Body of pancreas (tissue), 4 donors: ENCODE data around the gene WWOX. TPM values are rescaled to one million over a fixed set of nuclear protein-coding genes. Genes with fewer than 3 reads are reported as not detected.

ENCODE experiments used
- ATAC-seq: fragments of 150-250 bp; one replicate; pipeline ENCODE4 v1.9.1; 2016
- DNase-seq, 4 donors: peaks; one replicate each; pipeline ENCODE4 v3.0.0-alpha.2; 2019
- H3K27ac ChIP-seq, 4 donors: fragments of 200-600 bp; sonication (generic); 1 replicate in 3 of 4; 2 replicates in 1 of 4; pipeline versions ENCODE4 v1.5.1 to v1.6.1; 2016 to 2019; ENCODE audit warnings: mild to moderate bottlenecking in 1 of 4, mixed read lengths in 1 of 4, moderate library complexity in 1 of 4
- H3K27me3 ChIP-seq, 2 donors: fragments of 200-600 bp; sonication (generic); one replicate each; pipeline ENCODE4 v1.6.0; 2016; ENCODE audit warnings: mild to moderate bottlenecking in 1 of 2
- H3K36me3 ChIP-seq, 2 donors: fragments of 200-600 bp; sonication (generic); replicated peaks in 1 of 2; 2 replicates each; pipeline ENCODE4 v1.5.1; 2016; ENCODE audit warnings: low read depth in 2 of 2; ENCODE audit not compliant: insufficient read depth in 1 of 2
- H3K4me1 ChIP-seq: fragments of 200-600 bp; sonication (generic); one replicate; pipeline ENCODE4 v1.6.0; 2016
- H3K4me3 ChIP-seq, 2 donors: fragments of 200-600 bp; sonication (generic); 1 replicate in 1 of 2; 2 replicates in 1 of 2; pipeline ENCODE4 v1.5.1; 2016 to 2019
- H3K9me3 ChIP-seq, 3 donors: fragments of 200-600 bp; sonication (generic); 1 replicate in 2 of 3; 2 replicates in 1 of 3; pipeline ENCODE4 v1.5.1; 2016
- POLR2A ChIP-seq, 3 donors: fragments of 450-650 bp; IDR thresholded peaks; one replicate each; pipeline ENCODE4 v1.6.1; 2016; ENCODE audit warnings: antibody characterized with exemption in 3 of 3, mild to moderate bottlenecking in 2 of 3
- WGBS, 2 donors: methylation state at CpG; one replicate each; pipeline ENCODE4 v1.1.5; 2017; 5-methylcytosine and 5-hydroxymethylcytosine counted together
- intact Hi-C: fragments of 100-400 bp; cut with DNase I; formaldehyde crosslinking; loops from one replicate; pipeline ENCODE4 v1.15.1; 2023
- total RNA-seq, 2 donors: library from RNA; depleted of rRNA; stranded (reverse); fragments of >200 nt; gene quantifications; one replicate each; pipeline ENCODE4 v1.1.0, GENCODE V29; 2016
- TF ChIP-seq, protein P1 (sequence below), 7 experiments: fragments of 450-650 bp in 4 of 7; fragments of 200-600 bp in 3 of 7; sonication (generic) in 3 of 7; IDR thresholded peaks; one replicate each; pipeline ENCODE4 v1.5.1; 2016 to 2019; ENCODE audit warnings: antibody characterized with exemption in 7 of 7

Gene WWOX
- total RNA-seq, 2 donors from 2014 or later = 52.7 to 67.2 TPM

DNA sequence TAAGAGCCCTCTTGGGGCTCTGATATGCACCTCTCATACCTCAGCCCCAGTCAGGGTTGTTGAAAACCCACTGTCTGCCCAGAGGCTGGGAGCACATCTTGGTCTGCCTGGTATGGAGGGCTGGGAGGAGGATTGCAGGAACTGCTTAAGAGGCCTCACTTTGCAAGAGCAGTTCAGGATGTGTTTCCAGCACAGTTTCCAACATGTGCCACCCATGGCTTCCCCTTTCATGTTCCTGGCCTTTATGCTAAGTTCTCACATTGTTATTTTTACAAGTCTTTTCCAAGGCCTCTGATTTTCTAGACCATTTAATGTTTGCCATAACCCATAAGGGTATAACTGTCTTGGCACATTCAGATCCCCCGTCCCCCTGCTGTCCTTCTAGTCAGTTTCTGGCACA, 155.4 kb downstream of the WWOX start:
- H3K27ac ChIP-seq = no peak overlapping the region
- no peak for ATAC-seq
- no peak for DNase-seq
- no peaks in the 10 kb centered on the region for H3K36me3 ChIP-seq
- H3K27me3 ChIP-seq = no peaks in the 10 kb centered on the region
- no peaks in the 10 kb centered on the region for H3K9me3 ChIP-seq
- intact Hi-C loops = no loop called here
- H3K4me1 ChIP-seq = peaks cover 14% of the 10 kb centered on the region
- WGBS, 2 donors = 97 to 100% methylated on average over 1 of the region's 1 CpG
- TF ChIP-seq POLR2A (IDR thresholded peaks at IDR 0.05) = no peak
- TF ChIP-seq, protein P1, sequence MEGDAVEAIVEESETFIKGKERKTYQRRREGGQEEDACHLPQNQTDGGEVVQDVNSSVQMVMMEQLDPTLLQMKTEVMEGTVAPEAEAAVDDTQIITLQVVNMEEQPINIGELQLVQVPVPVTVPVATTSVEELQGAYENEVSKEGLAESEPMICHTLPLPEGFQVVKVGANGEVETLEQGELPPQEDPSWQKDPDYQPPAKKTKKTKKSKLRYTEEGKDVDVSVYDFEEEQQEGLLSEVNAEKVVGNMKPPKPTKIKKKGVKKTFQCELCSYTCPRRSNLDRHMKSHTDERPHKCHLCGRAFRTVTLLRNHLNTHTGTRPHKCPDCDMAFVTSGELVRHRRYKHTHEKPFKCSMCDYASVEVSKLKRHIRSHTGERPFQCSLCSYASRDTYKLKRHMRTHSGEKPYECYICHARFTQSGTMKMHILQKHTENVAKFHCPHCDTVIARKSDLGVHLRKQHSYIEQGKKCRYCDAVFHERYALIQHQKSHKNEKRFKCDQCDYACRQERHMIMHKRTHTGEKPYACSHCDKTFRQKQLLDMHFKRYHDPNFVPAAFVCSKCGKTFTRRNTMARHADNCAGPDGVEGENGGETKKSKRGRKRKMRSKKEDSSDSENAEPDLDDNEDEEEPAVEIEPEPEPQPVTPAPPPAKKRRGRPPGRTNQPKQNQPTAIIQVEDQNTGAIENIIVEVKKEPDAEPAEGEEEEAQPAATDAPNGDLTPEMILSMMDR (IDR thresholded peaks at IDR 0.05) = no peak
- H3K4me3 ChIP-seq = no peak overlapping the region

GRCh38 chr16:78256686-78257375, 157.4 kb downstream of the WWOX start:
- Histone ChIP-seq H3K4me1 (peaks cover 8% of the 10 kb centered on the region), H3K4me3 (no peak overlapping the region), H3K27me3 (no peaks in the 10 kb centered on the region), H3K36me3 (no peaks in the 10 kb centered on the region), H3K27ac (no peak overlapping the region), H3K9me3 (no peaks in the 10 kb centered on the region)
- intact Hi-C loops = no loop called here
- no peak for DNase-seq
- no peak for ATAC-seq
- 85 to 89% methylated on average over 7 of the region's 7 CpGs for WGBS, 2 donors
- no peak for TF ChIP-seq POLR2A (IDR thresholded peaks at IDR 0.05)
- TF ChIP-seq, protein P1 (IDR thresholded peaks at IDR 0.05) = no peak

DNA sequence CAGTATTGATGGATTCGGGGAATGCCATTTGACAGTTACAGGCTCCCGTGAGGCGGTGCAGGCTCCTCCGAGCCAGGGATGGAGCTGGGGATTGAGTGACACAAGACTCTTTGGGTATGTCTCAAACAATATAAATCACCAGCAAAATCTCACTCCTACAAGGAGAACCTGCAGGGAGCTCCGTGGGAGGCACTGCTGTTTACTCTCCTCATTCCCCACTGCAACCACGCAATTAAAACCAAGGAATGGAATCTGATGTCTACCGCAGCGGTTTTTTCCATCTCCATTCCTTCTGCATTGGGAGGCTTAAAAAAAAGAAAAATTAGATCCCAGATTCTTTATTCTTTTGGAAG, 157.9 kb downstream of the WWOX start:
- WGBS, 2 donors = 52 to 66% methylated on average over 8 of the region's 8 CpGs
- intact Hi-C loops = no loop called here
- TF ChIP-seq POLR2A (IDR thresholded peaks at IDR 0.05) = no peak
- TF ChIP-seq, protein P1 (IDR thresholded peaks at IDR 0.05) = no peak

DNA sequence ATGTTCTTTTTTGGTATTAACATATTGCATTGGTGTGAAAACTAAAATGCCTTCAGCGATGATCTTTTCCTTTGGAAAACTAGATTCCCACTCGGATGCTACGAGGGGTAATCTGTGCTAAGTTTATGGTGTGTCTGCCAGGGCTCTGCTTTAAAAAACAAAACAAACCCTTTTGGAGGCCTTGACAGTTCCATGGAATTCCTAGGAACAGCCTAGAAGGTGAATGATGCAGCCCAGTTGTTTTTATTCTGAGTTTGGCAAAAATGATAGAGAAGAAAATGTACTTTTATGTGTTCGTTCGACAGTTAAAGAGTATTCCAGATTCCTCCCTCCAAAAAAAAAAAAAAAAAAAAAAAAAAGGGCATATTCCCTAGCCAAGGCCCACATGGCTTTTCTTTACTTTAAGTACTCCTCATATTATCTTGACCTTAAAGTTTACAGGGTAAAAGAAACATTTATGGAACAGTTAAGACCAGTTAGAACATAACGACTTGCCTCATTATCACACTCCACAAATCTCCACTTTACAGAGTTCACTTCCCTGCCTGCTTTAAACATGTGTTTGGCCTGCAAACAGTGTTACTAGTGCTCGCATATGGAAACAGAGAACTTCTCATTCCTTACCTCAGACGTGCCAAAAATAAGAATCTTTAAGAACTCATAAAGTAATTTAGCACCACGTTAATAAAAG, 159.1 kb downstream of the WWOX start:
- no peaks in the 10 kb centered on the region for H3K36me3 ChIP-seq
- H3K27ac ChIP-seq = no peak overlapping the region
- no peak for ATAC-seq
- 65 to 77% methylated on average over 9 of the region's 9 CpGs for WGBS, 2 donors
- TF ChIP-seq, protein P1 (IDR thresholded peaks at IDR 0.05) = no peak
- TF ChIP-seq POLR2A (IDR thresholded peaks at IDR 0.05) = no peak
- intact Hi-C loops = no loop called here
- H3K27me3 ChIP-seq = no peaks in the 10 kb centered on the region
- H3K4me1 ChIP-seq = no peaks in the 10 kb centered on the region
- DNase-seq = no peak
- no peaks in the 10 kb centered on the region for H3K9me3 ChIP-seq
- H3K4me3 ChIP-seq = no peak overlapping the region

More for the DNA sequence above, 157.9 kb downstream of the WWOX start:
- H3K4me3 ChIP-seq = no peak overlapping the region
- H3K27me3 ChIP-seq = no peaks in the 10 kb centered on the region
- H3K4me1 ChIP-seq = peaks cover 6% of the 10 kb centered on the region
- no peaks in the 10 kb centered on the region for H3K36me3 ChIP-seq
- DNase-seq (no peak), ATAC-seq (peak; percentile 6)
- no peak overlapping the region for H3K27ac ChIP-seq
- H3K9me3 ChIP-seq = no peaks in the 10 kb centered on the region
